Renal cortex interstitium (tissue), 11 donors: Measurements from ENCODE around the gene TESK2. TPM values are rescaled to one million over a fixed set of nuclear protein-coding genes. Genes with fewer than 3 reads are reported as not detected.

Experiments
- DNase-seq, 11 donors: peaks; one replicate each; pipeline ENCODE4 v3.0.0-alpha.2; 2013; ENCODE audit warnings: low read depth in 9 of 11, low spot score in 4 of 11; ENCODE audit errors: extremely low read depth in 1 of 11
- polyA plus RNA-seq, 3 donors: library from polyadenylated mRNA; unstranded; fragments of 120-200 nt; gene quantifications; one replicate each; pipeline ENCODE4 v1.2.1, GENCODE V29; 2013; ENCODE audit not compliant: insufficient read length in 3 of 3

The TESK2 gene
- polyA plus RNA-seq, 3 donors = 6.4 to 8.1 (median 7.3) TPM

DNA sequence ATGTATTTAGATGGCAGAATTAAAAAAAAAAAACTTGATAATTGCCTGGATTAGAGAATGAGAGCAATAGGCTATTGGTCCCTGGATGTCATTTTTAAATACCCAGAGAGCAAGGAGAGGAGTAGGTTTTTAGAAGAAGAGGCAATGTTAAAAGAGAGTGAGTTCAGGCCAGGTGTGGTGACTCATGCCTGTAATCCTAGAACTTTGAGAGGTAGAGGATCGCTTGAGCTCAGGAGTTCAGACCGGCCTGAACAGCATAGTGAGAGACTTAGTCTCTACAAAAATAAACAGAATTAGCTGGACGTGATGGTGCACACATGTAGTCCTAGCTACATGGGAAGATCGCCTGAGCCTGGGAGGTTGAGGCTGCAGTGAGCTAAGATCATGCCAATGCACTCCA is 134.8 kb downstream of the TESK2 start:
- no peak for DNase-seq

DNA sequence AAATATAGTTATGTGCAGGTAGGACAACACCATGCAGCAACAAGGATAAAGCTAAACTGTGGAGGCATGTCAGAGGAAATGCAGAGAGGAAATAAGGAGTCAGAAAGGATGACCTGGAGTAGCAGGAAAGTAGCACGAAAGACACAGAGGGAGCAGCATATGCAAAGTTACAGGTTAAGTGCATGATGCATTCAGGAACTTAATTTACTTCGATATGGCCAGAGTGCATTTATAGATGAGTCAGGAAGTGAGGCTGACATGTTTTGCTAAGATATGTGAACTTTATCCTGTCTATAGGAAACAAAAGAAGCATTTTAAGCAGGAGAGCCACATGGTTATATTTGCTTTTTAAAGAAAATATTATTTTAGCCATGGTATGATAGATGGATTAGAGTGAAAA is 135.3 kb downstream of the TESK2 start:
- no peak for DNase-seq

DNA sequence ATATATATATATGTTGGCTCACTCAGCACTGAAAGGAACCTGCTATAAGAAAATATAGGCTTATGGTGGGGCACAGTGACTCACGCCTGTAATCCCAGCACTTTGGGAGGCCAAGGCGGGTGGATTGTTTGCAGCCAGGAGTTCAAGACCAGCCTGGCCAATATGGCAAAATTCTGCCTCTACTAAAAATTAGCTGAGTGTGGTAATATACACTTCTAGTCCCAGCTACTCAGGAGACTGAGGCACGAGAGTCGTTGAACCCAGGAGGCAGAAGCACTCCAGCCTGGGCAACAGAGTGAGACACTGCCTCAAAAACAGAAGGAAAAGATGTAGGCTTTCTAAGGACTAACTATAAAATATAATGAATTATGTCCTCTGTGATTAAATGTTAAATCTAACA is 136.1 kb downstream of the TESK2 start:
- no peak for DNase-seq

DNA sequence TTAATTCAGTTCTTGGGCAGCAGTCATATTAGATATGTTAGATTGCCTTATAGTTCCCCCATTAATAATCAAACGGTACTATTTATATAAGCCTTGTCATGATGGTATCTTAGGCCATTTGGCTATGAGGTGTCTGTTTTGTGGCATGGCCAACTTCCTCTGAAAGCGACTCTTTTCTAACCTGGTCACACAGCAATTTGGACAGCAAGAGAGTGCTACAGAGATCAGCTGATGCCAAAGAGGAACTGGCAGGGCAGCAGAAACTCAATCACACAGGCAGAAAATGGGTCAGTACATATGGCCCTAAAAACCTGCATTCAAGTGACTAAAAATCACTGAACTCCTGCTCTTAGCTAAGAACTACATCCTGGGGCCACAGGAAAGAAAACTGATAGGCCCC is 137.3 kb downstream of the TESK2 start:
- no peak for DNase-seq

DNA sequence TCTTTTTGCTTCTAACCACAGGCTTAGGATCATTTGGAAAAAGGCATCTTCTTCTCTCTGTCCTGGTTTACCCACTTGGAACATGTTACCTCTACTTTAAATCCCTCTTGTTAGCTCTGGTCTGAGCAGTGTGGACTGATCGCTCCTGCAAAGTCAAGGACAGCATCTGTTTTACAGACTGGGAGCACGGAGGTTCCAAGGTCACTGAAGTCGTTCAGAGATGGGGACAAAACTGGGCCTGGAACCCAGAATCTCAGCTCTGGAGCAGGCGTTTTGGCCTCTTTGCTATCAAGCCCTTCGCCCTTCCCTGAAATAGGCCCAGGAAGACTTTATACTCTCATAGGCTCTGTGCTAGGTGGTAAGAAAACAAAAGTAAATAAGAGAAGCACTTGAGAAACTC is 139.5 kb downstream of the TESK2 start:
- no peak for DNase-seq

DNA sequence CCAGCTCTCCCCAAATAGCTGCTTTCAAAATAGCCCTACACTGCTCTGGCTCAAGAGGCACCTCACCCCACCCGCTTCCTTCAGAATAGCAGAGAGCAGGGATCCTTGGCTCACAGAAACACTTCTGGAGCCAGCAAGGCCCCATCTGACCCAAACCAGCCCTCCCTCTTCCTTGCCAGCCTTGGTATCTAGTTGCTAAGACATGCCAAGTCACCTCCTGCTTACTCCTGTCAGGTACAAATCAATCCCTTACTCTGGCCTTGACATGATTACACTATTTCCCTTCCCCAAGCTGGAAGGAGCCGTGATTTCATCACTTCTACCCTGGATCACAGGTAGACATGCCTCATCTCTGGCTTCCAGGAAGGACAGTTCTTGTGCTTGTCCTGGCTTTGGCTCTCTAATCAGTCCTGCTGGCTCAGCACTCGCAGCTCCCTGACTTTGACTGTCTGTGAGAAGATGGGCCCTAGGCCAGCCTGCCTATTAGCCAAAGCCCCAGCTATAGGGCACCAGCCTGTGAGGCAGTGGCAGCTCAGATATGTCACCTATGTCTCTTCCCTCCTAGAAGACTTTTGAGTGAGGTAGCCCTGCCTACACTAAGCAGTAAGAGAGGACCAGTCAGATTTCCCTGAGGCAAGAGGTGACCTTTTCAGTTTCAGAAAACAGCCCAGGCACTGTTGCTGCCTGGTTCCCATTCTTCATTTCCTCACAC is 141.8 kb downstream of the TESK2 start:
- DNase-seq = no peak

DNA sequence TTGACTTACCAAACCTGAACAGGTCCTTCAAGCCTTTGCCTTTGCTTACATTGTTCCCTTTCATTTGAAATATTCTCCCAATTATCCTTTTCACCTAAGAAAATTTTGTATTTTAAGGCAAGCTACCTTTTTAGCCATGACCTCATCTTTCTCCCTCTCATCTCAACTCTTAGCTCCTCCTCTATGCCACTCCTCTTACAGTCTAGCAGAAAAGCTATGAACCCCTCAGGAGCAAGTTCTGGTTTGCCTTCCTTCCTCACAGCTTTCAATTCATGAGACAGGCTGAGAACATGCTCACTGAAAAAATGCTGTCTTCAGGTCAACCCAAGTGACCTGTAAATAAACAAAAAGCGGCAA is 142.4 kb downstream of the TESK2 start:
- DNase-seq = no peak

DNA sequence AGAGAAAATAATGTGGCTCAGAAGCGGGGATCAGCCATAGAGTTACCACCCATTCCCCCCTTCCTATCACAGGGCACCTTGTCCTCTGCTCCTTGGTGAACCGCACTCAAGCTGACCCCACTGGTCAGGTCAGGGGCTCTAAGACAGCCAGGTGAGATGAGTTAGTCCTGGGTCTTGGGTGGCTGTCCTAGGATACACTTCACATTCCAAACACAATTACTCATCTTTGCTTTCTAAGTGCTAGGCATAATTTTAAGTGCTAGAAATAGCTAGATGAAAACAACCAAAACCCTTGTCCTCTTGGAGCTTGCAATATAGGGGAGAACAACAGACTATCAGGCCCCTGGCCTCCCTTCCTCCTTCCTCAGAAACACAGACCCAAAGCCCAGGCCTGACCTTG is 142.9 kb downstream of the TESK2 start:
- DNase-seq = no peak

DNA sequence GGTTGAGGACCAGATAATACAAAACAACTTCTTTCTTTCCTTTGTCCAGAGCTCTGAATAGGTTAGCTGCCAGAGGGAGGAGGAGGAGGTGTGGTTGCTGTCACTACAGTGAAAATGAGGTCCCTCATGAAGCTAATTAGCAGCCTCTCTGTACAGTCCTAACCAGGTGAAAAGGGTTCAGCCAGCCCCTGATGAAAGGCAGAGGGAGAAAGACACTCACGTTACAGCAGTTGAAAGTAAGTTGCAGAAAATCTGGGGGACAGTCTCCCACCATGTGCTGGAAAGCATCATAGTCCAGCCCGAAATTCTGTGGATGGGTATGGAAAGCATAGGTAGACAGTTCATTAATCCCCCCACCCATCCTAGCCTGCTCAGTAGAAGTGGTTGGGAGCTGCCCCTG is 144.5 kb downstream of the TESK2 start:
- DNase-seq = no peak

DNA sequence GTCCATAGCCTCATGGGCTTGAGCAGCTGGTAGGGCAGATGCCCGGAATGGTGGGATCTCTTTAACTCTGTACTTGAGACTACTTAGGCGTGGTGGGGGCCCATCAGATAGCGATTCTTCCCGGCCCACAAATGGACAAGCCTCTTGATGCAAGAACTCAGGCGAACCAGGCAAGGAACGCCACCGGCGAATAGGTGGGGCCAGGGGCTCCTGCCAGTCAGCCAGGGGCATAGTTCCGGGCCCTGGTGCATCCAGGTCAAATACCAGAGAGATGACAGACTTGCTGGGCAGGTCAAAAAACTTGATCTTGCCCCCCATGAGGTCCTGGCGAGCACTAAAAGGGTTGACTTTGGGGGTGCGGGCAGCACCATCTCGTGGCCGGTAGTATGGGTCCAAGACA is 145.9 kb downstream of the TESK2 start:
- no peak for DNase-seq

DNA sequence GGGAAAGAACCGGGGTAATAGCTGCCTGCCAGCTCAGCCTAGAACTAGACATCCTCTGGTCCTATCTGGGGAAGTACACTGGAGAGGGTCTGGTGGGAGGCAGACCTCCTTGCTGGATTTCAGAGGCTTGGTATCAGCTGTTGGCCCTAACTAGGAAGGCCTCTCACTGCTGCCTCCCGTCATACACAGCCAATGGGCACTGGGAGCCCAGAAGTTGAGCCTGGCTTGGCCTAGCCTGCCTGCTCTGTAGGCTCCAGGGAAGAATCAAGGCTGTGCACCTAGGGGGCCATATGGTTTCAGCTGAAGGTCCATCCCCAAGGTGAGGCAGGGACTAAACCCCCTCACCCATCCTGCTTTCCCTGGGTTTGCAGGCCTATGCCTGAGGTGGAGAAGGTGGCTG is 146.5 kb downstream of the TESK2 start:
- no peak for DNase-seq

DNA sequence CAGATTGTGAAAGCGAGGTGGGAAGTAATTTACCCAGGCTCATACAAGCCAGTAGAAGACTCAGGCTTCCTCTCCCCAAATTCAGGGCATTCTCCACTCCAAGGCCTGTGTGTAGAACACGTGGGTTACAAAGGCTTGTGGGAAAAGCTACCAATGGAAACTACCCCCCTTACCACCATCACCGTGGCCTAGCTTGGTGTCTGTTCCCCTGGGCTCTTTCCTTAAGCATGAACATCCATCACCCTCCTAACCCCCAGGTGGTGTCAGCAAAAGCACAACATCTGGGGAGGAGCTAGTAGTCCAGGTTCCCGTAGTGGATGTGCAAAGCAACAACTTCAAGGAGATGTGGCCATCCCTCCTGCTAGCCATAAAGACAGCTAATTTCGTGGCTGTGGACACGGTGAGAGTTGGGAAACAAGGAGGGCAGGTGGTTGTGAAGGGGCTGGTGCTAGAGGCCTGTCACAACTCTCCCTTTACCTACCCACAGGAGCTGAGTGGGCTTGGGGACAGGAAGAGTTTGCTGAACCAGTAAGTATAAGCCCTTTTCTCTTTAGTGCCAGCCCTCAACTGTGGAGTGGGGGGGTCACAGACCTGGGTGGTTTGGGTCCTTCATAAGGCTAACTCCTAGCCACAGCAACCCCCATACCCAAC is 150.0 kb downstream of the TESK2 start:
- no peak for DNase-seq

DNA sequence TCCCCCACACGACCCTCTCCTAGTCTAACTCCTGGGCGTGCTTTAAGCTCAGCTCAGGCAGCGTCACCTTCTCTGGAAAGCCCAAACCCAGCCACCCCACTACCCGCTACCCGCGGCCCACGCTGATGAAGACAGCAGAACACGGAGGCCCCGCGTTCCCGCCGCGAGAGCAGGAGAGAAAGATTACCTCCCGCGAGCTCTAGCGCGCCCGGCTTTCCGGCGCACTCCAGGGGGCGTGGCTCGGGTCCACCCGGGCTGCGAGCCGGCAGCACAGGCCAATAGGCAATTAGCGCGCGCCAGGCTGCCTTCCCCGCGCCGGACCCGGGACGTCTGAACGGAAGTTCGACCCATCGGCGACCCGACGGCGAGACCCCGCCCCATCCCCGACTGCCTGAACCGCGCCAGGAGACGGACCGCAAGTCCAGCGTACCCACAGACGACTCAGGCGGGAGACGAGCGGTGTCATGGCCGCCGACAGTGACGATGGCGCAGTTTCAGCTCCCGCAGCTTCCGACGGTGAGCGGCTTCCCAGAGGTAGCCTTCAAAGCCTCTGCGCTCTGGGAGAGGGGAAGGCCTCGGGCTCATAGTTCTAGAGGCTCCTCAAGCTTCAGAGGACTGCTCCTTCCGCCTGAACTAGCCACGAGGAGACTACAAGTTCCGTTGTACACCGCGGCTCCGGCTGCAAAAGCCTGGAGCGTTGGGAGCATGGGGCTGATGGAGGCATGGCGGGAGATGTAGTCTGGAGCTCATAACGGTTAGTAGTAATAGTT is 151.0 kb downstream of the TESK2 start, which contains the start of the genes MUTYH and TOE1:
Gene MUTYH, minus strand, starts transcription at position 652 of the 770 bp plus-strand sequence. CDS start 5,935 bp downstream, outside the sequence.
Gene TOE1, plus strand, starts transcription at position 382 of the 770 bp plus-strand sequence. Its CDS starts 83 bp downstream, at position 465.
- peak; percentile 71 to 89 (median 85) for DNase-seq

DNA sequence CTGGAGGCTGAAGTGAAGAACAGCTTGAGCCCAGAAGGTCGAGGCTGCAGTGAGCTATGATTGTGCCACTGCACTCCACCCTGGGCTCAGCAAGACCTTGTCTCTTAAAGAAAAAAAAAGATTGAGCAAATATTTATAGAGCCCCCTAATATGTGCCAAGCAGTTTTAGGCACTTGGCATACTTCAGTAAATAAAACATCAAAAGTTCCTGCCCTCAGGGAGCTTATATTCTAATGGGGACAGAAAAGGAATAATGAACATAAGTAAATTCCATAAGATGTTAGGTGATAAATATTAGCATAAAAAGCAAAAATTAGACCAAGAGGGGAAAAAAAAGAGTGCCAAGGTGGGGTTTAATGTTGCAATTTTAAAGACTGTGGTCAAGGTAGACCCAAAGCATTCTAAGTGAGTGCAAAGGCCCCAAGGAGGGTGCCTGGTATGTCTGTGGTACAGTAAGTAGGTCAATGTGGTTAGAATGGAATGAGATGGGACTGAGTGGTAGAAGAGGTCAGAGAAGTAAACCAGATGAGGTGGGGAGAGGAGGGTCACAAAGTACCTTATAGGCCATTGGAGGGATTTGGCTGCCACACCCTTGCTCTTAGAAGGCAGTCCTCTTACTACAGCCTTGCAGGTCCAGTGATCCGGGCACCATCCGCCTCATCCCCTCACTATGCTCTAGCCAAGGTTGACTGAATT is 153.2 kb downstream of the TESK2 start:
- no peak for DNase-seq

DNA sequence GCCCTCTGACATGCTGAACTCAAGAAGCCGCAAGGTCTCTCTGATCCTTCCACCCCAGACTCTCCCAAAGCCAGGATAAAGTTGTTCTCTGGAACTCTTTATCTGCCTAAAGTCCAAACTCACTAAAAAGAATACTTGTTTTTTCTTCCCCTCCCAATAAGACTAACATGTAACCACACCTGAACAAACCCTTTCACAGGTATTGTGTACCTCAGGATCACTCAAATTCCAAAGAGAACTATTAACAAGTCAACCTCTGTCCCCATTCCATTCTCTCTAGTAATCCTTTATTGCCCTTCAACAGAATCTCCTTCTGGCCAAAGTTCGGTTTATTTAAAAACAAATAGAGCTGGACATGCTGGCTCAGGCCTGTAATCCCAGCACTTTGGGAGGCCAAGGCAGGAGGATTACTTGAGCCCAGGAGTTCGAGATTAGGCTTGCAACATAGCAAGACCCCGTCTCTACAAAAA is 155.1 kb downstream of the TESK2 start:
- no peak for DNase-seq

DNA sequence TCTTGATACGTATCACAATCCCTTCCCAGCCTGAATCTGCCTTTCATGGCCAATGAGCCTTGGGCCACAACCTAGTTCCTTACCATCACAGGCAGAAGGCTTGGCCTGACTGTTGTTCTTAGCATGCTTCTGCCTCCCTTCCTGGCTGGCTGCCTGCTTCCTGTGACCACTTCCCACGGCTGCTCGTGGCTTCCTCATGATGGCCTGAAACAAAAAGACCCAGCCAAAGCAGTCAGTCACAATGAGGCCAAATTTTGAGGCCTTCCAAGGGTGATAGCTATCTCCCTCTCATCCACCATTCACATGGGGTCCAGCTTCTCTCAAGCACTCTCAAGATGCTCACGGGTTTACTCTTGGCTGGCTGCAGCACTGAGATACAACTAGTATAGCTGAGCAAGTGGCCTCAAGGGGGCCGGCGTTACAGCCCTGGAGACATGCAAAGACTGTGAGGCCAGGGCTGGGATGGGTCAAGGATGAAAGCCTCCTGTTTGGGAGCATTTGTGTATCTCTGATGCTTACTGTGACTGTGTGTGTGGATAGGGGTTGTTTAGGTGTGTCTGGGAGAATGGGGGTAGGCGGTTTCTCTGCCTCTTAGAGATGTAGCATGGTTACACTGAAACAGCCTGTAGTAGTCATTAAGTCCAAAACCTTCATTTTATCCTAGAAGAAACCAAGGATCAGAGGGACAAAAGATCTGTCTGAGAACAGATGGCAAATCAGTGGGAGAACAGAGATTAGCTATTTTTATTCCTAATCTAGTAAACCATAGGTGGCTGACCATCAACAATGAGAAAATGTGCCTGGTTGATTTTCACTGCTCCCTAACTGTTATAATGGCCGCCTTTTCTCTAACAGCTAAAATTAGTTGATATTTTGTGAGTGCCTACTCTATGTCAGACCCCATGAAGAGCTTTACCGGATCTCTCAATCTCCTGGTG is 156.4 kb downstream of the TESK2 start:
- no peak for DNase-seq

DNA sequence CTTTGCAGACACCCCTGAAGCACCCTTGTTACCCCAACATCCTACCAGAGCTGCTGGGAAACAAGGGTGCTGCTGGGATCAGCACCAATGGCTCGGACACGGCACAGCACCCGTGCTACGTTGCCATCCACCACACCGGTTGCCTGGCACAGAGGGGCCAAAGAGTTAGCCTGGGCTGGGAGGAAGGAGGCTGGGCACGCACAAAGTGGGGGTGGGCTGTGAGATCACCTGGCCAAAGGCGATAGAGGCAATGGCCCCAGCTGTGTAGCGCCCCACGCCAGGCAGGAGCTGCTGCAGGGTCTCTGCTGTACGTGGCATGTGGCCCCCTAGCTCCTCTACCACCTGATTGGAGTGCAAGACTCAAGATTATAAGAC is 158.6 kb downstream of the TESK2 start:
- DNase-seq = no peak
